Retina (tissue), 1 donor: ENCODE data around the gene RAB31.

ENCODE experiments used
- DNase-seq: peaks from one replicate; pipeline ENCODE4 v3.0.0-alpha.2; 2016

RAB31 gene

GRCh38 chr18:9694952-9695495 is 13.1 kb upstream of the RAB31 start:
- DNase-seq = no peak

GRCh38 chr18:9695605-9696004 is 12.5 kb upstream of the RAB31 start:
- DNase-seq = no peak

- no peak for DNase-seq
Observed at GRCh38 chr18:9696112-9696511, 12.0 kb upstream of the RAB31 start.

GRCh38 chr18:9696701-9697100 is 11.4 kb upstream of the RAB31 start:
- DNase-seq = no peak

- no peak for DNase-seq
Observed at GRCh38 chr18:9697121-9697520, 11.0 kb upstream of the RAB31 start.

GRCh38 chr18:9698497-9698896 is 9.6 kb upstream of the RAB31 start:
- no peak for DNase-seq

GRCh38 chr18:9700261-9700796 is 7.8 kb upstream of the RAB31 start:
- no peak for DNase-seq

GRCh38 chr18:9701609-9702349 is 6.3 kb upstream of the RAB31 start:
- DNase-seq = no peak

GRCh38 chr18:9704233-9705118 is 3.6 kb upstream of the RAB31 start:
- DNase-seq = no peak

- no peak for DNase-seq
Observed at GRCh38 chr18:9705183-9705829, 2.8 kb upstream of the RAB31 start.

GRCh38 chr18:9706081-9706935 is 1.8 kb upstream of the RAB31 start:
- DNase-seq = no peak

- DNase-seq = peak; percentile 79
Observed at GRCh38 chr18:9707381-9708056, 582 bp upstream of the RAB31 start.

- DNase-seq = peak; percentile 66
Observed at GRCh38 chr18:9708434-9709303, 568 bp downstream of the RAB31 start.

GRCh38 chr18:9709304-9709877 is 1.3 kb downstream of the RAB31 start:
- peak; percentile 68 for DNase-seq

GRCh38 chr18:9710037-9710436 is 1.9 kb downstream of the RAB31 start:
- no peak for DNase-seq

GRCh38 chr18:9711361-9712129 is 3.4 kb downstream of the RAB31 start:
- DNase-seq = no peak

- DNase-seq = no peak
Observed at GRCh38 chr18:9712130-9712577, 4.1 kb downstream of the RAB31 start.

- DNase-seq = no peak
Observed at GRCh38 chr18:9712611-9713010, 4.5 kb downstream of the RAB31 start.
